Liver (tissue), 9 donors: ENCODE data around the gene TASOR2. TPM values are rescaled to one million over a fixed set of nuclear protein-coding genes. Genes with fewer than 3 reads are reported as not detected.

Experiments
- DNase-seq: peaks from one replicate; pipeline ENCODE4 v3.0.0-alpha.2; 2017; ENCODE audit warnings: low spot score
- H3K27ac ChIP-seq, 2 donors: one replicate each; pipeline ENCODE4 v1.7.0; 2013; ENCODE audit warnings: inconsistent platforms in 2 of 2, low read length in 2 of 2, control low read depth in 1 of 2, low read depth in 1 of 2, mild to moderate bottlenecking in 1 of 2
- H3K27me3 ChIP-seq, 4 donors: one replicate each; pipeline versions ENCODE4 v1.6.1 to v1.7.0; 2013; ENCODE audit warnings: low read length in 3 of 4, inconsistent platforms in 1 of 4, mild to moderate bottlenecking in 1 of 4, moderate library complexity in 1 of 4; ENCODE audit not compliant: control insufficient read depth in 4 of 4, insufficient read depth in 4 of 4
- H3K36me3 ChIP-seq, 4 donors: one replicate each; pipeline versions ENCODE4 v1.6.1 to v1.7.0; 2013; ENCODE audit warnings: low read length in 3 of 4, mild to moderate bottlenecking in 3 of 4, low read depth in 1 of 4, moderate library complexity in 1 of 4; ENCODE audit not compliant: control insufficient read depth in 4 of 4, insufficient read depth in 3 of 4
- H3K4me1 ChIP-seq, 4 donors: one replicate each; pipeline versions ENCODE4 v1.6.1 to v1.7.0; 2013; ENCODE audit warnings: low read length in 3 of 4, mild to moderate bottlenecking in 3 of 4, moderate library complexity in 1 of 4; ENCODE audit not compliant: control insufficient read depth in 4 of 4, insufficient read depth in 4 of 4
- H3K4me3 ChIP-seq, 3 donors: one replicate each; pipeline versions ENCODE4 v1.6.1 to v1.7.0; 2013; ENCODE audit warnings: low read length in 3 of 3, control low read depth in 1 of 3, low read depth in 1 of 3, mild to moderate bottlenecking in 1 of 3
- H3K9ac ChIP-seq, 2 donors: one replicate each; pipeline ENCODE4 v1.7.0; 2013; ENCODE audit warnings: low read length in 2 of 2, mild to moderate bottlenecking in 2 of 2, moderate library complexity in 2 of 2, control low read depth in 1 of 2, low read depth in 1 of 2
- H3K9me3 ChIP-seq, 4 donors: one replicate each; pipeline versions ENCODE4 v1.6.1 to v1.7.0; 2013; ENCODE audit warnings: low read length in 3 of 4; ENCODE audit not compliant: control insufficient read depth in 4 of 4
- ATF3 ChIP-seq: IDR thresholded peaks from 2 replicates; pipeline ENCODE4 v1.6.1; 2016; ENCODE audit warnings: antibody characterized with exemption
- CTCF ChIP-seq: fragments of 150-350 bp; IDR thresholded peaks from 2 replicates; pipeline ENCODE4 v1.5.1; 2017; ENCODE audit warnings: improper control_type of control experiment, low read depth, low read length; ENCODE audit not compliant: missing input control
- EGR1 ChIP-seq, 2 donors: IDR thresholded peaks; 2 replicates each; pipeline ENCODE4 v1.6.1; 2016 to 2018; ENCODE audit warnings: antibody characterized with exemption in 2 of 2, low read depth in 2 of 2
- FOXA2 ChIP-seq: IDR thresholded peaks from 2 replicates; pipeline ENCODE4 v1.6.1; 2016; ENCODE audit warnings: antibody characterized with exemption
- GABPA ChIP-seq, 2 donors: IDR thresholded peaks in 1 of 2; conservative IDR thresholded peaks in 1 of 2; 2 replicates each; pipeline ENCODE4 v1.6.1; 2016; ENCODE audit warnings: antibody characterized with exemption in 2 of 2, mild to moderate bottlenecking in 1 of 2, moderate library complexity in 1 of 2
- HNF4A ChIP-seq, 2 donors: conservative IDR thresholded peaks; 2 replicates each; pipeline ENCODE4 v1.6.1; 2016; ENCODE audit warnings: antibody characterized with exemption in 2 of 2, mild to moderate bottlenecking in 2 of 2
- HNF4G ChIP-seq: IDR thresholded peaks from 2 replicates; pipeline ENCODE4 v1.6.1; 2016; ENCODE audit warnings: antibody characterized with exemption
- JUND ChIP-seq, 2 donors: IDR thresholded peaks; 2 replicates each; pipeline ENCODE4 v1.6.1; 2016; ENCODE audit warnings: antibody characterized with exemption in 2 of 2
- MAX ChIP-seq: IDR thresholded peaks from 2 replicates; pipeline ENCODE4 v1.6.1; 2016; ENCODE audit warnings: antibody characterized with exemption
- NR2F2 ChIP-seq: IDR thresholded peaks from 2 replicates; pipeline ENCODE4 v1.6.1; 2016; ENCODE audit warnings: antibody characterized with exemption
- RAD21 ChIP-seq, 2 donors: IDR thresholded peaks; 2 replicates each; pipeline ENCODE4 v1.6.1; 2016; ENCODE audit warnings: antibody characterized with exemption in 2 of 2, mild to moderate bottlenecking in 2 of 2
- REST ChIP-seq: IDR thresholded peaks from 2 replicates; pipeline ENCODE4 v1.6.1; 2016; ENCODE audit warnings: antibody characterized with exemption, mild to moderate bottlenecking
- TAF1 ChIP-seq: conservative IDR thresholded peaks from 2 replicates; pipeline ENCODE4 v1.6.1; 2016; ENCODE audit warnings: antibody characterized with exemption, mild to moderate bottlenecking
- YY1 ChIP-seq: IDR thresholded peaks from 2 replicates; pipeline ENCODE4 v1.6.1; 2016; ENCODE audit warnings: antibody characterized with exemption, mild to moderate bottlenecking
- ZBTB33 ChIP-seq: IDR thresholded peaks from 2 replicates; pipeline ENCODE4 v1.6.1; 2016; ENCODE audit warnings: antibody characterized with exemption
- WGBS: extraction: QIAGEN DNeasy Blood & Tissue Kit; methylation state at CpG from one replicate; pipeline ENCODE4 v1.1.7; 2013; 5-methylcytosine and 5-hydroxymethylcytosine counted together
- polyA plus RNA-seq, 2 donors: library from polyadenylated mRNA; stranded (reverse) in 1 of 2; unstranded in 1 of 2; fragments of 200-250 nt in 1 of 2; fragments of >200 nt in 1 of 2; fragmentation: Nextera tagmentation in 1 of 2; extraction: Ambion mirVana in 1 of 2; gene quantifications; one replicate each; pipeline versions ENCODE4 v1.2.1 to v1.2.3, GENCODE V29; 2013 to 2015
- total RNA-seq, 2 donors: library from RNA; depleted of rRNA; stranded (reverse); fragments of >200 nt; gene quantifications; one replicate each; pipeline ENCODE4 v1.2.3, GENCODE V29; 2014
- donor health status: healthy.
- donor health status: healthy.
- donor health status: healthy.
- donor health status: healthy.
- donor health status: healthy.

Gene TASOR2
- total and polyA plus RNA-seq, 4 donors: 7.6 to 40.3 (median 14.2) TPM

- Histone ChIP-seq H3K4me3 (no peak overlapping the region), H3K9ac (no peak overlapping the region), H3K9me3 (no peaks in the 10 kb centered on the region), H3K36me3 (no peaks in the 10 kb centered on the region), H3K27me3 (no peaks in the 10 kb centered on the region), H3K4me1 (peaks cover 18 to 58% (median 43%) of the 10 kb centered on the region in 4 donors), H3K27ac (peak overlapping the region; percentile 81 to 91)
- no peak for DNase-seq
- no peak for TF ChIP-seq CTCF
- TF ChIP-seq ZBTB33: no peak
- TF ChIP-seq EGR1 (IDR thresholded peaks at IDR 0.05; ENCODE audit: low read depth in 2 of 2): no peak
- no peak for TF ChIP-seq GABPA (IDR thresholded peaks at IDR 0.05 in 1 of 2, conservative IDR thresholded peaks at IDR 0.05 in 1 of 2)
- no peak for TF ChIP-seq REST
- TF ChIP-seq YY1: no peak
- no peak for TF ChIP-seq HNF4A (conservative IDR thresholded peaks at IDR 0.05)
- TF ChIP-seq RAD21 (IDR thresholded peaks at IDR 0.05): no peak
- no peak for TF ChIP-seq ATF3
- no peak for TF ChIP-seq HNF4G
- TF ChIP-seq NR2F2: no peak
- TF ChIP-seq TAF1: no peak
- no peak for TF ChIP-seq FOXA2
- TF ChIP-seq MAX: no peak
- no peak for TF ChIP-seq JUND (IDR thresholded peaks at IDR 0.05)
- WGBS: 92% methylated on average over 6 of the region's 6 CpGs
Observed at GRCh38 chr10:5661043-5661442, 23.6 kb upstream of the TASOR2 start.
